Hepatocyte (in vitro differentiated cells): ENCODE measurements around the gene C6orf136. TPM values are rescaled to one million over a fixed set of nuclear protein-coding genes. Genes with fewer than 3 reads are reported as not detected.
"Not testable (repeated sequence)": the region's sequence is repeated elsewhere in the genome, so short reads cannot be mapped to it uniquely, and the experiment has no call there.

Experiments
- DNase-seq: peaks from one replicate; pipeline ENCODE4 v3.0.0-alpha.2; 2016; ENCODE audit warnings: low spot score
- H2AFZ ChIP-seq: fragments of 200-600 bp; sonication (generic); 2 replicates; pipeline ENCODE4 v1.6.0; 2016; ENCODE audit warnings: antibody characterized with exemption, mild to moderate bottlenecking
- H3K27ac ChIP-seq: fragments of 200-600 bp; sonication (generic); 2 replicates; pipeline ENCODE4 v1.5.1; 2016; ENCODE audit warnings: mild to moderate bottlenecking
- H3K27me3 ChIP-seq: fragments of 200-600 bp; sonication (generic); 2 replicates; pipeline ENCODE4 v1.6.1; 2016
- H3K36me3 ChIP-seq: fragments of 200-600 bp; sonication (generic); replicated peaks from 2 replicates; pipeline ENCODE4 v1.5.1; 2016; ENCODE audit warnings: low read depth; ENCODE audit not compliant: insufficient read depth
- H3K4me1 ChIP-seq: fragments of 200-600 bp; sonication (generic); 2 replicates; pipeline ENCODE4 v1.5.1; 2016; ENCODE audit warnings: mild to moderate bottlenecking, moderate library complexity; ENCODE audit not compliant: insufficient read depth
- H3K4me2 ChIP-seq: fragments of 200-600 bp; sonication (generic); 2 replicates; pipeline ENCODE4 v1.6.0; 2016
- H3K4me3 ChIP-seq: fragments of 200-600 bp; sonication (generic); 2 replicates; pipeline ENCODE4 v1.5.1; 2016; ENCODE audit warnings: mild to moderate bottlenecking
- H3K79me2 ChIP-seq: fragments of 200-600 bp; sonication (generic); 2 replicates; pipeline ENCODE4 v1.6.0; 2017; ENCODE audit warnings: mild to moderate bottlenecking
- H3K9me2 ChIP-seq: fragments of 200-600 bp; sonication (generic); replicated peaks from 2 replicates; pipeline ENCODE4 v1.6.0; 2017; ENCODE audit warnings: mild to moderate bottlenecking; ENCODE audit not compliant: insufficient read depth
- H3K9me3 ChIP-seq: fragments of 200-600 bp; sonication (generic); 2 replicates; pipeline ENCODE4 v1.5.1; 2016; ENCODE audit warnings: low read depth, mild to moderate bottlenecking
- H4K20me1 ChIP-seq: fragments of 200-600 bp; sonication (generic); 2 replicates; pipeline ENCODE4 v1.6.0; 2016; ENCODE audit warnings: mild to moderate bottlenecking; ENCODE audit not compliant: insufficient read depth, poor library complexity, severe bottlenecking
- CTCF ChIP-seq: fragments of 200-600 bp; sonication (generic); IDR thresholded peaks from 2 replicates; pipeline ENCODE4 v1.5.1; 2016; ENCODE audit warnings: antibody characterized with exemption, mild to moderate bottlenecking; ENCODE audit not compliant: poor library complexity
- EZH2 ChIP-seq: fragments of 200-600 bp; sonication (generic); IDR thresholded peaks from 2 replicates; pipeline ENCODE4 v1.6.1; 2016; ENCODE audit warnings: antibody characterized with exemption, mild to moderate bottlenecking, borderline replicate concordance
- EZH2phosphoT487 ChIP-seq: fragments of 200-600 bp; sonication (generic); IDR thresholded peaks from one replicate; pipeline ENCODE4 v1.6.1; 2018; ENCODE audit warnings: antibody characterized with exemption, mild to moderate bottlenecking, low read depth, moderate library complexity; ENCODE audit not compliant: unreplicated experiment, severe bottlenecking
- WGBS: methylation state at CpG from one replicate; pipeline ENCODE4 v1.1.6; 2016; ENCODE audit warnings: low lambda C conversion rate; ENCODE audit errors: missing lambda C conversion rate; 5-methylcytosine and 5-hydroxymethylcytosine counted together
- polyA plus RNA-seq: library from polyadenylated mRNA; unstranded; fragments of >200 nt; fragmentation: Nextera tagmentation; extraction: Ambion mirVana; gene quantifications from 2 replicates; pipeline ENCODE4 v1.2.1, GENCODE V29; 2016
- total RNA-seq: library from RNA; depleted of rRNA; stranded (reverse); fragments of >200 nt; gene quantifications from 2 replicates; pipeline ENCODE4 v1.2.3, GENCODE V29; 2014

The C6orf136 gene
- total and polyA plus RNA-seq, 2 experiments from 2014 or later = 8.7 to 16.9 TPM

GRCh38 chr6:30656513-30656912 lies 9.6 kb downstream of the C6orf136 start:
- Histone ChIP-seq H3K9me2 (no peaks in the 10 kb centered on the region), H3K36me3 (peaks cover 5% of the 10 kb centered on the region), H3K4me1 (no peaks in the 10 kb centered on the region), H3K79me2 (no peaks in the 10 kb centered on the region), H3K9me3 (no peaks in the 10 kb centered on the region), H2AFZ (no peak overlapping the region), H3K27ac (no peak overlapping the region), H3K27me3 (no peaks in the 10 kb centered on the region), H4K20me1 (no peaks in the 10 kb centered on the region), H3K4me2 (no peak overlapping the region), H3K4me3 (no peak overlapping the region)
- DNase-seq = no peak
- 87% methylated on average over 7 of the region's 7 CpGs for WGBS
- TF ChIP-seq EZH2phosphoT487 = no peak
- no peak for TF ChIP-seq EZH2
- TF ChIP-seq CTCF = no peak

GRCh38 chr6:30657454-30657853 lies 10.5 kb downstream of the C6orf136 start:
- H3K27ac ChIP-seq = no peak overlapping the region
- no peaks in the 10 kb centered on the region for H3K9me2 ChIP-seq
- H3K4me1 ChIP-seq = no peaks in the 10 kb centered on the region
- no peaks in the 10 kb centered on the region for H3K79me2 ChIP-seq
- no peaks in the 10 kb centered on the region for H3K9me3 ChIP-seq
- H3K36me3 ChIP-seq = peaks cover 5% of the 10 kb centered on the region
- no peak overlapping the region for H3K4me2 ChIP-seq
- H4K20me1 ChIP-seq = no peaks in the 10 kb centered on the region
- H2AFZ ChIP-seq = no peak overlapping the region
- DNase-seq = no peak
- H3K27me3 ChIP-seq = no peaks in the 10 kb centered on the region
- TF ChIP-seq EZH2 (no peak), EZH2phosphoT487 (no peak), CTCF (no peak)
- no peak overlapping the region for H3K4me3 ChIP-seq

GRCh38 chr6:30657922-30658321 lies 11.0 kb downstream of the C6orf136 start:
- not testable (repeated sequence) for H3K27me3 ChIP-seq, H3K27ac ChIP-seq, H3K36me3 ChIP-seq, H3K9me3 ChIP-seq, H3K4me3 ChIP-seq, H2AFZ ChIP-seq, H3K4me2 ChIP-seq, DNase-seq, H3K79me2 ChIP-seq, H3K9me2 ChIP-seq, H3K4me1 ChIP-seq, H4K20me1 ChIP-seq
- WGBS = 87% methylated on average over 5 of the region's 5 CpGs

- WGBS = 96% methylated on average over 34 of the region's 34 CpGs
- Histone ChIP-seq H3K4me2 (no peak overlapping the region), H2AFZ (no peak overlapping the region), H4K20me1 (no peaks in the 10 kb centered on the region), H3K27ac (no peak overlapping the region), H3K9me3 (no peaks in the 10 kb centered on the region), H3K79me2 (no peaks in the 10 kb centered on the region), H3K4me3 (no peak overlapping the region), H3K27me3 (no peaks in the 10 kb centered on the region), H3K9me2 (no peaks in the 10 kb centered on the region), H3K36me3 (no peaks in the 10 kb centered on the region), H3K4me1 (no peaks in the 10 kb centered on the region)
- no peak for DNase-seq
- no peak for TF ChIP-seq EZH2phosphoT487
- TF ChIP-seq CTCF = no peak
- no peak for TF ChIP-seq EZH2
These were observed 18.2 kb downstream of the C6orf136 start for GRCh38 chr6:30664994-30665767.

GRCh38 chr6:30666300-30666699 lies 19.4 kb downstream of the C6orf136 start:
- not testable (repeated sequence) for H3K9me2 ChIP-seq, H3K4me1 ChIP-seq, H3K27ac ChIP-seq, H3K36me3 ChIP-seq, DNase-seq, H3K4me2 ChIP-seq, H3K27me3 ChIP-seq, H3K9me3 ChIP-seq, H2AFZ ChIP-seq, H4K20me1 ChIP-seq, H3K4me3 ChIP-seq, H3K79me2 ChIP-seq
- 87% methylated on average over 2 of the region's 2 CpGs for WGBS
